Astrocyte (in vitro differentiated cells and primary cell): ENCODE measurements around the gene TLR6.

Source experiments
- EZH2 ChIP-seq: IDR thresholded peaks from 2 replicates; pipeline ENCODE4 v1.6.1; 2012; ENCODE audit warnings: mild to moderate bottlenecking, low read length, inconsistent platforms; ENCODE audit not compliant: insufficient read depth
- TF ChIP-seq, protein P1 (sequence below): IDR thresholded peaks from 2 replicates; pipeline ENCODE4 v1.5.1; 2011; ENCODE audit warnings: low read depth, mild to moderate bottlenecking, inconsistent platforms, low read length, moderate library complexity; ENCODE audit not compliant: insufficient read depth

DNA sequence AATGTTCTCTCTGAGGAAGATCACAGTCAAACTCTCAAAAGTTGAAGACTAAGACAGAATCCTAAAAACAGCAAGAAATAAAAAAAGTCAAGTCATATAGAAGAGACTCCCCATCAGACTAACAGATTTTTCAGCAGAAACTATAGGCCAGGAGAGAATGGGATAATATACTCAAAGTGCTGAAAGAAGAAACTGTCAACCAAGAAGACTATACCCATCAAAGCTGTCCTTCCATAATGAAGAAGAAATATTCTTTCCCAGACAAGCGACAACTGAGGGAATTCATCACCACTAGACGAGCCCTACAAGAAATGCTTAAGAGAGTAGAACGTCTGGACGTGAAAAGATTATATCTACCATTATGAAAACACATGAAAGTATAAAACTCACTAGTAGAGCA lies 22.0 kb downstream of the TLR6 start:
- TF ChIP-seq, protein P1, sequence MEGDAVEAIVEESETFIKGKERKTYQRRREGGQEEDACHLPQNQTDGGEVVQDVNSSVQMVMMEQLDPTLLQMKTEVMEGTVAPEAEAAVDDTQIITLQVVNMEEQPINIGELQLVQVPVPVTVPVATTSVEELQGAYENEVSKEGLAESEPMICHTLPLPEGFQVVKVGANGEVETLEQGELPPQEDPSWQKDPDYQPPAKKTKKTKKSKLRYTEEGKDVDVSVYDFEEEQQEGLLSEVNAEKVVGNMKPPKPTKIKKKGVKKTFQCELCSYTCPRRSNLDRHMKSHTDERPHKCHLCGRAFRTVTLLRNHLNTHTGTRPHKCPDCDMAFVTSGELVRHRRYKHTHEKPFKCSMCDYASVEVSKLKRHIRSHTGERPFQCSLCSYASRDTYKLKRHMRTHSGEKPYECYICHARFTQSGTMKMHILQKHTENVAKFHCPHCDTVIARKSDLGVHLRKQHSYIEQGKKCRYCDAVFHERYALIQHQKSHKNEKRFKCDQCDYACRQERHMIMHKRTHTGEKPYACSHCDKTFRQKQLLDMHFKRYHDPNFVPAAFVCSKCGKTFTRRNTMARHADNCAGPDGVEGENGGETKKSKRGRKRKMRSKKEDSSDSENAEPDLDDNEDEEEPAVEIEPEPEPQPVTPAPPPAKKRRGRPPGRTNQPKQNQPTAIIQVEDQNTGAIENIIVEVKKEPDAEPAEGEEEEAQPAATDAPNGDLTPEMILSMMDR: no peak
- no peak for TF ChIP-seq EZH2
